Natural killer cell (primary cell): Measurements from ENCODE around the gene PARD3B. TPM values are rescaled to one million over a fixed set of nuclear protein-coding genes. Genes with fewer than 3 reads are reported as not detected.

Source experiments
- ATAC-seq, 3 donors: fragments of 150-1000 bp in 2 of 3; fragments of 200-7000 bp in 1 of 3; cut with Tn5 transposase; 1 replicate in 1 of 3; 2 replicates in 2 of 3; pipeline ENCODE4 v1.10.0; 2021; ENCODE audit warnings: mild to moderate bottlenecking in 2 of 3, moderate library complexity in 2 of 3
- DNase-seq, 2 donors: peaks; one replicate each; pipeline versions ENCODE4 v3.0.0 to v3.0.0-alpha.2; 2013 to 2021; ENCODE audit warnings: mixed read lengths in 1 of 2
- H3K27ac ChIP-seq: one replicate; pipeline ENCODE4 v1.5.1; 2013; ENCODE audit warnings: mild to moderate bottlenecking, low read length
- H3K27me3 ChIP-seq: one replicate; pipeline ENCODE4 v1.6.1; 2013; ENCODE audit warnings: low read length; ENCODE audit not compliant: control insufficient read depth, insufficient read depth
- H3K36me3 ChIP-seq: one replicate; pipeline ENCODE4 v1.6.1; 2013; ENCODE audit warnings: low read length; ENCODE audit not compliant: control insufficient read depth, insufficient read depth
- H3K4me1 ChIP-seq: one replicate; pipeline ENCODE4 v1.6.1; 2013; ENCODE audit warnings: low read length; ENCODE audit not compliant: control insufficient read depth, insufficient read depth
- H3K4me3 ChIP-seq: one replicate; pipeline ENCODE4 v1.5.1; 2013; ENCODE audit warnings: low read length
- H3K9me3 ChIP-seq: one replicate; pipeline ENCODE4 v1.6.1; 2013; ENCODE audit warnings: low read length; ENCODE audit not compliant: control insufficient read depth, insufficient read depth
- H3K27ac Mint-ChIP-seq, 2 donors: one replicate each; pipeline ENCODE4 v1.8.0; 2022; ENCODE audit warnings: mild to moderate bottlenecking in 2 of 2, mixed read lengths in 2 of 2, moderate library complexity in 1 of 2
- H3K27me3 Mint-ChIP-seq, 2 donors: one replicate each; pipeline ENCODE4 v1.8.0; 2022; ENCODE audit warnings: low read depth in 2 of 2, mixed read lengths in 2 of 2
- H3K36me3 Mint-ChIP-seq: one replicate; pipeline ENCODE4 v1.8.0; 2022; ENCODE audit warnings: mixed read lengths
- H3K4me1 Mint-ChIP-seq, 2 donors: one replicate each; pipeline ENCODE4 v1.8.0; 2022; ENCODE audit warnings: mixed read lengths in 2 of 2
- H3K4me3 Mint-ChIP-seq: one replicate; pipeline ENCODE4 v1.8.0; 2022; ENCODE audit warnings: mild to moderate bottlenecking, moderate library complexity, mixed read lengths
- H3K9me3 Mint-ChIP-seq, 2 donors: one replicate each; pipeline ENCODE4 v1.8.0; 2022; ENCODE audit warnings: mixed read lengths in 2 of 2
- CTCF ChIP-seq: fragments of 200-600 bp; IDR thresholded peaks from one replicate; pipeline ENCODE4 v1.8.0; 2022; ENCODE audit warnings: antibody characterized with exemption
- WGBS: methylation state at CpG from one replicate; pipeline ENCODE4 v1.1.7; 2013; ENCODE audit warnings: missing lambda C conversion rate; ENCODE audit not compliant: insufficient coverage; 5-methylcytosine and 5-hydroxymethylcytosine counted together
- intact Hi-C: fragments of 100-400 bp; cut with micrococcal nuclease; formaldehyde crosslinking; loops from one replicate; pipeline ENCODE4 v1.14.2; 2022
- total RNA-seq, 4 donors: library from RNA; stranded (reverse); fragments of 120-200 nt in 1 of 4; gene quantifications; one replicate each; pipeline versions ENCODE4 v1.2.3 to v1.2.4, GENCODE V29; 2013 to 2022

Gene PARD3B
- total RNA-seq, 3 donors from 2014 or later (not counting 1 experiment from before 2014, with no cell fraction given) = 0.13 to 0.45 TPM; not detected in 1

GRCh38 chr2:205405752-205406151, 860.5 kb downstream of the PARD3B start:
- WGBS = 93% methylated on average over 2 of the region's 3 CpGs
- TF ChIP-seq CTCF = no peak
- Mint-ChIP-seq H3K4me3 (no peak overlapping the region), H3K9me3 (peaks cover 0 to 2% of the 10 kb centered on the region in 2 donors), H3K4me1 (no peaks in the 10 kb centered on the region), H3K36me3 (no peaks in the 10 kb centered on the region), H3K27ac (no peak overlapping the region), H3K27me3 (no peaks in the 10 kb centered on the region)
- Histone ChIP-seq H3K36me3 (no peaks in the 10 kb centered on the region), H3K4me1 (no peaks in the 10 kb centered on the region), H3K27me3 (no peaks in the 10 kb centered on the region), H3K9me3 (no peaks in the 10 kb centered on the region), H3K27ac (no peak overlapping the region), H3K4me3 (no peak overlapping the region)
- intact Hi-C loops = no loop called here
- no peak for DNase-seq
- no peak for ATAC-seq

GRCh38 chr2:205407984-205408383, 862.7 kb downstream of the PARD3B start:
- ATAC-seq (no peak), DNase-seq (no peak)
- WGBS = 23% methylated on average over 2 of the region's 3 CpGs
- no peak overlapping the region for H3K4me3 ChIP-seq
- H3K36me3 Mint-ChIP-seq = no peaks in the 10 kb centered on the region
- no peak overlapping the region for H3K27ac ChIP-seq
- H3K27me3 ChIP-seq = no peaks in the 10 kb centered on the region
- no peak overlapping the region for H3K4me3 Mint-ChIP-seq
- no peaks in the 10 kb centered on the region for H3K27me3 Mint-ChIP-seq
- no peak for TF ChIP-seq CTCF
- H3K9me3 ChIP-seq = no peaks in the 10 kb centered on the region
- no peaks in the 10 kb centered on the region for H3K4me1 Mint-ChIP-seq
- H3K27ac Mint-ChIP-seq = no peak overlapping the region
- intact Hi-C loops = no loop called here
- H3K9me3 Mint-ChIP-seq = no peaks in the 10 kb centered on the region
- no peaks in the 10 kb centered on the region for H3K4me1 ChIP-seq
- no peaks in the 10 kb centered on the region for H3K36me3 ChIP-seq

GRCh38 chr2:205408696-205409095, 863.4 kb downstream of the PARD3B start:
- intact Hi-C loops = no loop called here
- Mint-ChIP-seq H3K27me3 (no peaks in the 10 kb centered on the region), H3K9me3 (no peaks in the 10 kb centered on the region), H3K27ac (no peak overlapping the region), H3K4me1 (no peaks in the 10 kb centered on the region), H3K4me3 (no peak overlapping the region), H3K36me3 (no peaks in the 10 kb centered on the region)
- DNase-seq = no peak
- ATAC-seq = no peak
- no peak overlapping the region for H3K4me3 ChIP-seq
- H3K4me1 ChIP-seq = no peaks in the 10 kb centered on the region
- no peaks in the 10 kb centered on the region for H3K9me3 ChIP-seq
- H3K27me3 ChIP-seq = no peaks in the 10 kb centered on the region
- H3K27ac ChIP-seq = no peak overlapping the region
- no peak for TF ChIP-seq CTCF
- H3K36me3 ChIP-seq = no peaks in the 10 kb centered on the region

- intact Hi-C loops = no loop called here
- H3K9me3 ChIP-seq = no peaks in the 10 kb centered on the region
- Mint-ChIP-seq H3K4me1 (no peaks in the 10 kb centered on the region), H3K9me3 (no peaks in the 10 kb centered on the region), H3K36me3 (no peaks in the 10 kb centered on the region), H3K27me3 (no peaks in the 10 kb centered on the region), H3K27ac (no peak overlapping the region), H3K4me3 (no peak overlapping the region)
- no peak overlapping the region for H3K4me3 ChIP-seq
- no peaks in the 10 kb centered on the region for H3K27me3 ChIP-seq
- TF ChIP-seq CTCF = no peak
- ATAC-seq = no peak
- H3K36me3 ChIP-seq = no peaks in the 10 kb centered on the region
- no peak overlapping the region for H3K27ac ChIP-seq
- H3K4me1 ChIP-seq = no peaks in the 10 kb centered on the region
- DNase-seq = no peak
- WGBS = 94% methylated on average over 3 of the region's 3 CpGs
Observed at GRCh38 chr2:205409411-205409810, 864.1 kb downstream of the PARD3B start.
